HuH-7.5 (cell line): ENCODE measurements around the gene GLRX5.
A peak's percentile ranks its signal among the peaks of the same experiment; 100 is the strongest.

ENCODE experiments used
- DNase-seq: peaks from one replicate; pipeline ENCODE4 v3.0.0; 2011; ENCODE audit warnings: low spot score

The GLRX5 gene

GRCh38 chr14:95534299-95535225, at the start of gene GLRX5:
GLRX5 (plus strand) TSS chr14:95535050; CDS start chr14:95535090, 40 bp downstream.
- DNase-seq: peak; percentile 97

GRCh38 chr14:95485222-95485819, 49.5 kb upstream of the GLRX5 start:
- no peak for DNase-seq

GRCh38 chr14:95486875-95487668, 47.8 kb upstream of the GLRX5 start:
- no peak for DNase-seq

GRCh38 chr14:95487669-95488084, 47.2 kb upstream of the GLRX5 start:
- DNase-seq: no peak

- no peak for DNase-seq
Observed at GRCh38 chr14:95488376-95489213, 46.3 kb upstream of the GLRX5 start.

- no peak for DNase-seq
Observed at GRCh38 chr14:95489214-95490137, 45.4 kb upstream of the GLRX5 start.

GRCh38 chr14:95490138-95490509, 44.7 kb upstream of the GLRX5 start:
- no peak for DNase-seq

- no peak for DNase-seq
Observed at GRCh38 chr14:95490727-95491451, 44.0 kb upstream of the GLRX5 start.

GRCh38 chr14:95491936-95492608, 42.8 kb upstream of the GLRX5 start:
- no peak for DNase-seq

- no peak for DNase-seq
Observed at GRCh38 chr14:95493503-95493902, 41.3 kb upstream of the GLRX5 start.

- DNase-seq: no peak
Observed at GRCh38 chr14:95493976-95494375, 40.9 kb upstream of the GLRX5 start.

- DNase-seq: no peak
Observed at GRCh38 chr14:95494456-95494855, 40.4 kb upstream of the GLRX5 start.

- no peak for DNase-seq
Observed at GRCh38 chr14:95495076-95495475, 39.8 kb upstream of the GLRX5 start.

GRCh38 chr14:95495538-95496025, 39.3 kb upstream of the GLRX5 start:
- DNase-seq: no peak

GRCh38 chr14:95496111-95496681, 38.7 kb upstream of the GLRX5 start:
- no peak for DNase-seq

GRCh38 chr14:95496690-95497259, 38.1 kb upstream of the GLRX5 start:
- no peak for DNase-seq

GRCh38 chr14:95497561-95498011, 37.3 kb upstream of the GLRX5 start:
- DNase-seq: no peak

GRCh38 chr14:95498622-95499353, 36.1 kb upstream of the GLRX5 start:
- DNase-seq: no peak
